DOHH2 (cell line): ENCODE data around the gene ITIH2.

ENCODE experiments used
- H3F3A ChIP-seq: fragments of 200-600 bp; sonication (generic), shearing (Covaris generic); 2 replicates; pipeline ENCODE4 v1.6.0; 2016; ENCODE audit warnings: antibody characterized with exemption, mild to moderate bottlenecking; ENCODE audit not compliant: control insufficient read depth, insufficient read depth
- H3K27ac ChIP-seq: fragments of 200-600 bp; sonication (generic); 2 replicates; pipeline ENCODE4 v1.5.1; 2014; ENCODE audit warnings: low read depth, mild to moderate bottlenecking, low read length, moderate library complexity
- H3K27me3 ChIP-seq: fragments of 200-600 bp; sonication (generic); 2 replicates; pipeline ENCODE4 v1.6.1; 2014; ENCODE audit warnings: mild to moderate bottlenecking, low read length, mixed read lengths; ENCODE audit not compliant: control insufficient read depth
- H3K36me3 ChIP-seq: fragments of 200-600 bp; sonication (generic); 2 replicates; pipeline ENCODE4 v1.6.1; 2014; ENCODE audit warnings: mild to moderate bottlenecking, low read length, moderate library complexity, mixed read lengths; ENCODE audit not compliant: control insufficient read depth
- H3K4me1 ChIP-seq: fragments of 200-600 bp; sonication (generic); 2 replicates; pipeline ENCODE4 v1.6.1; 2014; ENCODE audit warnings: mild to moderate bottlenecking, low read length, mixed read lengths; ENCODE audit not compliant: control insufficient read depth
- H3K4me2 ChIP-seq: fragments of 200-600 bp; sonication (generic); 2 replicates; pipeline ENCODE4 v1.6.0; 2014; ENCODE audit warnings: mild to moderate bottlenecking, low read length, moderate library complexity
- H3K4me3 ChIP-seq: fragments of 200-600 bp; sonication (generic); 2 replicates; pipeline ENCODE4 v1.5.1; 2014; ENCODE audit warnings: mild to moderate bottlenecking, low read length, mixed read lengths
- H3K79me2 ChIP-seq: fragments of 200-600 bp; sonication (generic); 2 replicates; pipeline ENCODE4 v1.6.1; 2014; ENCODE audit warnings: mild to moderate bottlenecking, low read length, mixed read lengths; ENCODE audit not compliant: control insufficient read depth
- H3K9me2 ChIP-seq: fragments of 200-600 bp; sonication (generic); replicated peaks from 2 replicates; pipeline ENCODE4 v1.6.1; 2014; ENCODE audit warnings: mild to moderate bottlenecking, low read length, mixed read lengths; ENCODE audit not compliant: control insufficient read depth
- H3K9me3 ChIP-seq: fragments of 200-600 bp; sonication (generic); 2 replicates; pipeline ENCODE4 v1.6.1; 2014; ENCODE audit warnings: antibody characterized with exemption, low read length, mixed read lengths; ENCODE audit not compliant: control insufficient read depth, insufficient read depth
- H4K20me1 ChIP-seq: fragments of 200-600 bp; sonication (generic); 2 replicates; pipeline ENCODE4 v1.6.0; 2014; ENCODE audit warnings: low read depth, mild to moderate bottlenecking, antibody characterized with exemption, low read length, moderate library complexity; ENCODE audit not compliant: control insufficient read depth, insufficient read depth
- EZH2phosphoT487 ChIP-seq: fragments of 200-600 bp; sonication (generic); IDR thresholded peaks from 2 replicates; pipeline ENCODE4 v1.6.1; 2017; ENCODE audit warnings: borderline replicate concordance, mild to moderate bottlenecking, antibody characterized with exemption, low read length, moderate library complexity, mixed read lengths
- TF ChIP-seq, protein P1 (sequence below): fragments of 200-600 bp; sonication (generic); IDR thresholded peaks from one replicate; pipeline ENCODE4 v1.5.1; 2014; ENCODE audit warnings: antibody characterized with exemption, mild to moderate bottlenecking, low read depth, low read length; ENCODE audit not compliant: poor library complexity, severe bottlenecking

ITIH2 gene

DNA sequence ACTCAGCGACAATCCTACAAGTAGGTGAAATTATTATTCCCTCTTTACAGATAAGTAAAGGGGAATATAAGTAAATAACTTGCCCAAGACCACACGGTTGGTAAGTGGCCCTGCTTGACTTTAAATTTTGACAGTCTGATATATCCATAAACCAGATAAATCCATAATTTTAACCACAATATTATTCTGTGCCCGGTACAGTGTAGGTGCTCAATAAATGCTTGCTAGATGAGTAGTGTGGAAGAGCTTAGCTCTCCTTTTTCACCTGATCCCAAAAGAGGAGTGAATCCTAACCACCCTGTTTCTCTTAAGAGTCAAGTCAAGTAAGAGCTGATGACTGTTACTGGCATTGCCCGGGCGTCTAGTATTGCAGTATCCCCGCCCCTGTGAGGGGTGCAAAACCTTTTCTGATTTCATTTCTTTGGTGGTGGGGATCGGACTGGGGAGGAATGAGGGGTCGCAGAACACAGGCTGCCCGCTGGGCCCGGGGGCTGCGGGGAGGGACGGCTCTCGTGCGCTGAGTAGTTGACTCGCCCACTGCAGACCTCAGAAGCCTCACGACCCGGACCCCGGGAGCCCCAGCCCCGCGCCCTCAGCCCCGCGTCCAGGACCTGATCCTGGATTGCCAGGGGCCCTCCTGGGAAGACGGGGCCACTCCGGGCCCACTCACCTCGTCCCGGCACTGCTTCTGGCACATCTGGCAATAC lies 84.2 kb downstream of the ITIH2 start:
- peaks cover 95% of the 10 kb centered on the region for H3K79me2 ChIP-seq
- no peaks in the 10 kb centered on the region for H3K9me2 ChIP-seq
- H3F3A ChIP-seq, result no peaks in the 10 kb centered on the region
- TF ChIP-seq EZH2phosphoT487, result no peak
- TF ChIP-seq, protein P1, sequence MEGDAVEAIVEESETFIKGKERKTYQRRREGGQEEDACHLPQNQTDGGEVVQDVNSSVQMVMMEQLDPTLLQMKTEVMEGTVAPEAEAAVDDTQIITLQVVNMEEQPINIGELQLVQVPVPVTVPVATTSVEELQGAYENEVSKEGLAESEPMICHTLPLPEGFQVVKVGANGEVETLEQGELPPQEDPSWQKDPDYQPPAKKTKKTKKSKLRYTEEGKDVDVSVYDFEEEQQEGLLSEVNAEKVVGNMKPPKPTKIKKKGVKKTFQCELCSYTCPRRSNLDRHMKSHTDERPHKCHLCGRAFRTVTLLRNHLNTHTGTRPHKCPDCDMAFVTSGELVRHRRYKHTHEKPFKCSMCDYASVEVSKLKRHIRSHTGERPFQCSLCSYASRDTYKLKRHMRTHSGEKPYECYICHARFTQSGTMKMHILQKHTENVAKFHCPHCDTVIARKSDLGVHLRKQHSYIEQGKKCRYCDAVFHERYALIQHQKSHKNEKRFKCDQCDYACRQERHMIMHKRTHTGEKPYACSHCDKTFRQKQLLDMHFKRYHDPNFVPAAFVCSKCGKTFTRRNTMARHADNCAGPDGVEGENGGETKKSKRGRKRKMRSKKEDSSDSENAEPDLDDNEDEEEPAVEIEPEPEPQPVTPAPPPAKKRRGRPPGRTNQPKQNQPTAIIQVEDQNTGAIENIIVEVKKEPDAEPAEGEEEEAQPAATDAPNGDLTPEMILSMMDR, result no peak
- no peaks in the 10 kb centered on the region for H3K9me3 ChIP-seq
- H3K27ac ChIP-seq, result no peak overlapping the region
- peak overlapping the region; percentile 87 for H3K4me3 ChIP-seq
- peak overlapping the region; percentile 61 for H3K4me2 ChIP-seq
- peaks cover 25% of the 10 kb centered on the region for H3K4me1 ChIP-seq
- peaks cover 18% of the 10 kb centered on the region; the same call in 1 of the 2 replicates for H4K20me1 ChIP-seq
- H3K36me3 ChIP-seq, result peaks cover 36% of the 10 kb centered on the region
- no peaks in the 10 kb centered on the region for H3K27me3 ChIP-seq

DNA sequence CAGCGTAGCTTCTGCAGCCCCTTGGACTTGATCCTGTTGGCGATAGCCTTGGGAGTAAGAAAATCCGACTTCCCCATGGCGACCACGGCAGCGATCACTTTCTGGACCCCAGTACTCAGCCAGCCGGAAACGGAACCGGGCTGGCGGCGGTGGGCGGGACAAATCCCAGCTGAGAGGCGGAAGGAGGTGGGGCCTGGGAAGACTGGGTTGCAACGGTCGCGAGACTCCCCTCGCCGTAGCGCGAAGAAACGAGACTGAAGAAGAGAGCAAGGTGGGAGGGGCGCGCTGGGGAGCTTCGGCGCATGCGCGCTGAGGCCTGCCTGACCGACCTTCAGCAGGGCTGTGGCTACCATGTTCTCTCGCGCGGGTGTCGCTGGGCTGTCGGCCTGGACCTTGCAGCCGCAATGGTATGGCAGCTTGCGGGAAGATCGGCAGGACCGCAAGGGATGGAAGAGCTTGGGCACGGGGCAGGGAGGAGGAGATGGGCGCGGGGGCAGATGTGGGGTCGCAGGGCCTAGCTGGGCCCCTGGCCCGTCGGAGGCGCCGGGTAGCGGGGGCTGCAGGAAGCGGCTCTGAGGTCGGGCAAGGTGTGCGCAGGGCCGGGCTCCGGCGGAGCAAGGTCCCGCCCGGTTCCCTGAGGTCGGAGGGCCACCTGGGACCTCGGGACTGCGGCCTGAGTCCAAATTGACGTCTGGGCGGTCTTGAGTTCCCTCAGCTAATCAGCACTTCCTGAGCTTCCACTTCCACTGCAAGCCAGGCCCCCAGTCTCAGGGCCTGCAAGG lies 84.9 kb downstream of the ITIH2 start, which contains the start of the genes ATP5F1C and KIN:
TSS of gene ATP5F1C (plus strand) at position 321 of the 782 bp plus-strand sequence. CDS start at position 352, 31 bp downstream.
TSS of gene KIN (minus strand) at position 137 of the 782 bp plus-strand sequence. CDS start at position 77, 60 bp downstream.
- Histone ChIP-seq H3K27me3 (no peaks in the 10 kb centered on the region), H3K9me3 (no peaks in the 10 kb centered on the region), H3K4me2 (peak within 1 kb of the TSS; percentile 61), H3K79me2 (peaks cover 97% of the 10 kb centered on the region), H3K36me3 (peaks cover 42% of the 10 kb centered on the region), H4K20me1 (peaks cover 21% of the 10 kb centered on the region), H3F3A (no peaks in the 10 kb centered on the region), H3K27ac (peak within 1 kb of the TSS; percentile 46), H3K4me3 (peak within 1 kb of the TSS; percentile 87), H3K4me1 (peaks cover 25% of the 10 kb centered on the region), H3K9me2 (no peaks in the 10 kb centered on the region)
- TF ChIP-seq, protein P1, result no peak
- no peak for TF ChIP-seq EZH2phosphoT487

DNA sequence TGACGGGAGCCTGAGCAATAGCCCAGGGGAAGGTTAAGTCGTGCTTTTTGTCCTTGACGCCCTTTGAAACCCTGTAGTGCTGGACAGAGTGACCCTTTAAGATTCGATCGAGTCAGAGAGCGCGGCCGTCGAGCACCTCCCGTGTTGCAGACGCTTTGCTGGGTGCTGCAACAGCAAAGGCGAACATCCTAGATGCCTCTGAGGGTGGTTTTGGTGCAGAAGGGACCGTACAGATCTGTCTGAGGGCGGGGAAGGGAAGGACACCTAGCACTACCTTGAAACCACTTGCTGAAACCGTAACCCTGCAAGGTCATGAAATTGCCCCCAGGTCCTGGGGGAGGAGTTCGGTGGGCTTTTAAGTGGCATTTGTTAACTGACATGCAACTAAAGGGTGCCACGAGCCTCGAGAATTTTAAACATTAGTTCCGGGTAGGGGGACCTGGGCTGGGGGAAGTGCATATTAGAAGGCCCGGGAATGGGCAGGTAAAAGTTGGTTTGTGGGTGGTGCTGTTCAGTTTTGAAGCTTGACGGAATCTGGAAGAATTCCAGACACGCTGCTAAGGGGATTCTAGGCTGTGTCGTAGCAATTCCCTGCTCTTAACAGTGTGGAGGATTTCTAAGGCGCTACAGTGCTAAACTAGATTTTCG lies 85.6 kb downstream of the ITIH2 start:
- H3K9me3 ChIP-seq, result no peaks in the 10 kb centered on the region
- no peaks in the 10 kb centered on the region for H3K9me2 ChIP-seq
- H4K20me1 ChIP-seq, result peaks cover 21% of the 10 kb centered on the region
- H3K4me3 ChIP-seq, result peak overlapping the region; percentile 87
- H3K79me2 ChIP-seq, result peaks cover 98% of the 10 kb centered on the region
- no peaks in the 10 kb centered on the region for H3K27me3 ChIP-seq
- no peaks in the 10 kb centered on the region for H3F3A ChIP-seq
- peaks cover 43% of the 10 kb centered on the region for H3K36me3 ChIP-seq
- peak overlapping the region; percentile 46 for H3K27ac ChIP-seq
- peak overlapping the region; percentile 60 for H3K4me2 ChIP-seq
- H3K4me1 ChIP-seq, result peaks cover 25% of the 10 kb centered on the region
- TF ChIP-seq, protein P1, result no peak
- TF ChIP-seq EZH2phosphoT487, result no peak
